Trophoblast cell (in vitro differentiated cells and primary cell): ENCODE measurements around the gene TOPBP1.
A peak's percentile ranks its signal among the peaks of the same experiment; 100 is the strongest.

Experiments used
- DNase-seq, 2 donors: peaks; one replicate each; pipeline ENCODE4 v3.0.0-alpha.2; 2016
- H2AFZ ChIP-seq: 2 replicates; pipeline ENCODE4 v1.6.1; 2013; ENCODE audit warnings: low read length, moderate library complexity, mild to moderate bottlenecking; ENCODE audit not compliant: insufficient read depth, poor library complexity
- H2AK5ac ChIP-seq: 2 replicates; pipeline ENCODE4 v1.6.1; 2013; ENCODE audit warnings: mild to moderate bottlenecking, low read length
- H2BK120ac ChIP-seq: 2 replicates; pipeline ENCODE4 v1.6.1; 2013; ENCODE audit warnings: low read length, mild to moderate bottlenecking, moderate library complexity; ENCODE audit not compliant: insufficient read depth, poor library complexity
- H2BK12ac ChIP-seq: 2 replicates; pipeline ENCODE4 v1.6.1; 2013; ENCODE audit warnings: mild to moderate bottlenecking, low read length, moderate library complexity
- H2BK5ac ChIP-seq: 2 replicates; pipeline ENCODE4 v1.6.1; 2013; ENCODE audit warnings: low read length, low read depth, moderate library complexity, mild to moderate bottlenecking; ENCODE audit not compliant: poor library complexity
- H3K14ac ChIP-seq: 2 replicates; pipeline ENCODE4 v1.6.1; 2013; ENCODE audit warnings: mild to moderate bottlenecking, low read length
- H3K18ac ChIP-seq: 2 replicates; pipeline ENCODE4 v1.6.1; 2013; ENCODE audit warnings: mild to moderate bottlenecking, low read length
- H3K23ac ChIP-seq: 2 replicates; pipeline ENCODE4 v1.6.1; 2013; ENCODE audit warnings: low read length
- H3K27ac ChIP-seq: 2 replicates; pipeline ENCODE4 v1.5.1; 2013; ENCODE audit warnings: low read depth, mild to moderate bottlenecking, inconsistent platforms, low read length, moderate library complexity
- H3K27me3 ChIP-seq: 2 replicates; pipeline ENCODE4 v1.6.1; 2013; ENCODE audit warnings: inconsistent platforms, mild to moderate bottlenecking, low read length, moderate library complexity; ENCODE audit not compliant: insufficient read depth
- H3K36me3 ChIP-seq, 2 experiments: 1 replicate in 1 of 2; 2 replicates in 1 of 2; pipeline ENCODE4 v1.6.1; 2013; ENCODE audit warnings: low read length in 2 of 2, mild to moderate bottlenecking in 2 of 2, moderate library complexity in 1 of 2; ENCODE audit not compliant: insufficient read depth in 2 of 2, control insufficient read depth in 1 of 2
- H3K4ac ChIP-seq: 2 replicates; pipeline ENCODE4 v1.6.1; 2013; ENCODE audit warnings: low read depth, mild to moderate bottlenecking, low read length, moderate library complexity
- H3K4me1 ChIP-seq, 2 experiments: 1 replicate in 1 of 2; 2 replicates in 1 of 2; pipeline ENCODE4 v1.6.1; 2013; ENCODE audit warnings: low read length in 2 of 2, mild to moderate bottlenecking in 2 of 2, moderate library complexity in 1 of 2; ENCODE audit not compliant: insufficient read depth in 2 of 2, control insufficient read depth in 1 of 2
- H3K4me2 ChIP-seq: 2 replicates; pipeline ENCODE4 v1.6.1; 2013; ENCODE audit warnings: inconsistent platforms, mild to moderate bottlenecking, low read length, moderate library complexity
- H3K4me3 ChIP-seq: 2 replicates; pipeline ENCODE4 v1.5.1; 2013; ENCODE audit warnings: mild to moderate bottlenecking, low read depth, low read length, inconsistent platforms
- H3K79me1 ChIP-seq: one replicate; pipeline ENCODE4 v1.6.1; 2013; ENCODE audit warnings: low read length
- H3K79me2 ChIP-seq: 2 replicates; pipeline ENCODE4 v1.6.1; 2013; ENCODE audit warnings: low read length, mild to moderate bottlenecking; ENCODE audit not compliant: control insufficient read depth, insufficient read depth, poor library complexity
- H3K9ac ChIP-seq: 2 replicates; pipeline ENCODE4 v1.6.1; 2013; ENCODE audit warnings: mild to moderate bottlenecking, low read length
- H3K9me3 ChIP-seq: 2 replicates; pipeline ENCODE4 v1.6.1; 2013; ENCODE audit warnings: low read depth, mild to moderate bottlenecking, control low read depth, inconsistent platforms, low read length; ENCODE audit not compliant: insufficient read depth
- H4K12ac ChIP-seq: 2 replicates; pipeline ENCODE4 v1.6.1; 2013; ENCODE audit warnings: low read depth, mild to moderate bottlenecking, low read length, moderate library complexity
- H4K8ac ChIP-seq: 2 replicates; pipeline ENCODE4 v1.6.1; 2013; ENCODE audit warnings: low read depth, mild to moderate bottlenecking, low read length, moderate library complexity
- H4K91ac ChIP-seq: one replicate; pipeline ENCODE4 v1.6.1; 2013; ENCODE audit warnings: low read depth, mild to moderate bottlenecking, low read length, moderate library complexity
- WGBS: extraction: QIAGEN DNeasy Blood & Tissue Kit; methylation state at CpG from one replicate; pipeline ENCODE4 v1.1.7; 2013; ENCODE audit warnings: missing lambda C conversion rate; ENCODE audit not compliant: insufficient read length, insufficient coverage; ENCODE audit errors: extremely low coverage; 5-methylcytosine and 5-hydroxymethylcytosine counted together

The TOPBP1 gene

GRCh38 chr3:133592843-133593242 is 68.9 kb downstream of the TOPBP1 start:
- Histone ChIP-seq H2BK120ac (peak overlapping the region; percentile 60), H3K4ac (no peak overlapping the region), H3K18ac (no peak overlapping the region), H3K27ac (no peak overlapping the region), H3K9me3 (no peaks in the 10 kb centered on the region), H3K36me3 (peaks cover 4 to 12% of the 10 kb centered on the region in 2 experiments), H2AFZ (no peak overlapping the region), H3K4me3 (no peak overlapping the region), H4K12ac (no peak overlapping the region), H3K4me2 (no peak overlapping the region), H3K4me1 (peaks cover 3 to 9% of the 10 kb centered on the region in 2 experiments), H3K79me2 (no peaks in the 10 kb centered on the region), H2AK5ac (no peak overlapping the region), H4K8ac (no peak overlapping the region), H3K9ac (no peak overlapping the region), H4K91ac (peak overlapping the region; percentile 6), H3K27me3 (no peaks in the 10 kb centered on the region), H3K14ac (no peak overlapping the region), H2BK12ac (no peak overlapping the region), H2BK5ac (no peak overlapping the region), H3K23ac (no peak overlapping the region), H3K79me1 (no peaks in the 10 kb centered on the region)
- DNase-seq, result peak in 1 of 2 donors; percentile 18
- no CpG with 5 or more reads among the region's 5 CpGs for WGBS

GRCh38 chr3:133591271-133591742 is 70.4 kb downstream of the TOPBP1 start:
- H2BK12ac ChIP-seq, result no peak overlapping the region
- H3K4me1 ChIP-seq, result peaks cover 0 to 5% of the 10 kb centered on the region in 2 experiments
- no peak overlapping the region for H3K23ac ChIP-seq
- H2BK5ac ChIP-seq, result no peak overlapping the region
- H3K79me1 ChIP-seq, result no peaks in the 10 kb centered on the region
- no peak overlapping the region for H3K4ac ChIP-seq
- no peak overlapping the region for H3K18ac ChIP-seq
- H2AK5ac ChIP-seq, result no peak overlapping the region
- no peak overlapping the region for H3K4me2 ChIP-seq
- no peaks in the 10 kb centered on the region for H3K27me3 ChIP-seq
- H4K91ac ChIP-seq, result no peak overlapping the region
- H4K12ac ChIP-seq, result peak overlapping the region; percentile 30
- H3K9me3 ChIP-seq, result no peaks in the 10 kb centered on the region
- no peak overlapping the region for H2BK120ac ChIP-seq
- no peak overlapping the region for H4K8ac ChIP-seq
- peaks cover 8 to 18% of the 10 kb centered on the region in 2 experiments for H3K36me3 ChIP-seq
- no peak overlapping the region for H3K9ac ChIP-seq
- H3K79me2 ChIP-seq, result no peaks in the 10 kb centered on the region
- H2AFZ ChIP-seq, result no peak overlapping the region
- peak; percentile 53 to 92 for DNase-seq
- no CpG with 5 or more reads among the region's 3 CpGs for WGBS
- H3K14ac ChIP-seq, result no peak overlapping the region
- peak overlapping the region; percentile 21 for H3K27ac ChIP-seq
- H3K4me3 ChIP-seq, result no peak overlapping the region

DNA sequence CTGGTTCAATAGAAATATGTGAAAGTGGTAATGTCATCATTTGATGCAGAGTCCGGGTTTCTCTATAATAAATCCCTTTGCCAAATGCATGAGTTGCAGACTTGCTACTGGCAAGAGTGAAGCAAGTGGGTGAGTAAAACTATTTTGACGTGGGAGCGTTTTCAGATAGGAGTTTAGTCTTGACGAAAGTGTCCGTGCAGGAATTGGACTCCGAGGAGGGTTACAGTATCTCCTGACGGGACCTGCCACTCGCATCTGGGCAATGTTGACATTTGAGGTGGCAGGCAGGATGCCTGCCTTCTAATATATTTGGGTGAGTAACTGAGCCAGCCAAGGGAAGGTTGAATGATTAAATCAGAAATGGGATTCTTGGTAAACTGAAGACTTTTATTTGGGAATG is 72.2 kb downstream of the TOPBP1 start:
- H4K91ac ChIP-seq, result no peak overlapping the region
- H2BK120ac ChIP-seq, result no peak overlapping the region
- no peak overlapping the region for H3K14ac ChIP-seq
- H3K79me1 ChIP-seq, result no peaks in the 10 kb centered on the region
- no peaks in the 10 kb centered on the region for H3K27me3 ChIP-seq
- no peak overlapping the region for H4K8ac ChIP-seq
- no peak overlapping the region for H2AFZ ChIP-seq
- no peak overlapping the region for H4K12ac ChIP-seq
- no peak overlapping the region for H3K4ac ChIP-seq
- no peak for DNase-seq
- H3K9ac ChIP-seq, result no peak overlapping the region
- no peak overlapping the region for H2AK5ac ChIP-seq
- peaks cover 20 to 31% of the 10 kb centered on the region in 2 experiments for H3K36me3 ChIP-seq
- H3K79me2 ChIP-seq, result no peaks in the 10 kb centered on the region
- H2BK5ac ChIP-seq, result no peak overlapping the region
- WGBS, result no CpG with 5 or more reads among the region's 8 CpGs
- no peaks in the 10 kb centered on the region for H3K9me3 ChIP-seq
- no peak overlapping the region for H2BK12ac ChIP-seq
- no peak overlapping the region for H3K4me2 ChIP-seq
- peaks cover 0 to 3% of the 10 kb centered on the region in 2 experiments for H3K4me1 ChIP-seq
- H3K23ac ChIP-seq, result no peak overlapping the region
- no peak overlapping the region for H3K4me3 ChIP-seq
- H3K18ac ChIP-seq, result no peak overlapping the region
- H3K27ac ChIP-seq, result no peak overlapping the region

DNA sequence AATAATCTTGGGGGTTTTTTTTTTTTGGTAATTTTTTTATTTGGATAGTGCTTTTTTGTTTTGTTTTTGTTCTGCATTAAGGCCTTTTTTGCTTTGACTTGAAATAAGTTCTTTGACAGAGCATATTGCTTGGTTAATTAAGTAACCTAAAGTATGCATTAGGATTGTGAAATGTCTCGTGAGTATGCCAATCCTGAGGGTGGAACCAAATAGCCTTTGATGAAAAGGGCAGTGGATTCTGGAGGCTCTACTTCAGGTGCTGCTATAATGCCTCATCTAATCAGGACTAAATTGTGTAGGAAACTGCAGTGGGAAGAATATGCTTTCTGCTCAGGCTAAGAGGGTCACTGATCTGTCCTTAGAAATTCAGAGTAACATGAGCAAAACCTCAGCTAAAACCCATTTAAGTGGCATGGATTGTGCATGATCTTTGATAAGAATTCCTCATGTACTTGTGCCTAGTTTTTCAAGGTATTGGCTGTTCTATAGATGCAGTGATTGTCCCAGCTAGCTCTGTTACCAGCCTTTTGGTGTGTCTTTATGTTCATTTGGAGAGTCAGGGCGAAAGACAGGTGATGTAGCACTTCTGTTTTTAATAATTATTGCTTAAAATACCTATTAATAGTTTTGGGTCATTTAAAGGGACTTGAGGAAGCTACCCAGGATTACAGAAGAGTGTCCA is 72.8 kb downstream of the TOPBP1 start:
- no peaks in the 10 kb centered on the region for H3K79me1 ChIP-seq
- H2AK5ac ChIP-seq, result no peak overlapping the region
- no peak overlapping the region for H3K4ac ChIP-seq
- H3K27me3 ChIP-seq, result no peaks in the 10 kb centered on the region
- H3K23ac ChIP-seq, result no peak overlapping the region
- H2BK12ac ChIP-seq, result no peak overlapping the region
- H3K4me2 ChIP-seq, result no peak overlapping the region
- H3K36me3 ChIP-seq, result peaks cover 20 to 32% of the 10 kb centered on the region in 2 experiments
- H2AFZ ChIP-seq, result no peak overlapping the region
- H3K9ac ChIP-seq, result no peak overlapping the region
- WGBS, result no CpG with 5 or more reads among the region's 2 CpGs
- H3K79me2 ChIP-seq, result no peaks in the 10 kb centered on the region
- H2BK5ac ChIP-seq, result no peak overlapping the region
- H2BK120ac ChIP-seq, result no peak overlapping the region
- H3K4me1 ChIP-seq, result peaks cover 0 to 3% of the 10 kb centered on the region in 2 experiments
- H3K9me3 ChIP-seq, result no peaks in the 10 kb centered on the region
- peak in 1 of 2 donors; percentile 27 for DNase-seq
- H3K27ac ChIP-seq, result peak overlapping the region; percentile 14
- no peak overlapping the region for H3K18ac ChIP-seq
- H3K14ac ChIP-seq, result no peak overlapping the region
- H4K91ac ChIP-seq, result no peak overlapping the region
- no peak overlapping the region for H4K8ac ChIP-seq
- no peak overlapping the region for H4K12ac ChIP-seq
- no peak overlapping the region for H3K4me3 ChIP-seq
